MM.1S (cell line): ENCODE results near the gene CAPS.

Experiments
- DNase-seq: peaks from one replicate; pipeline ENCODE4 v3.0.0-alpha.2; 2015
- H2AFZ ChIP-seq: fragments of 300-600 bp; sonication (generic); 2 replicates; pipeline ENCODE4 v1.6.0; 2016; ENCODE audit warnings: antibody characterized with exemption, low read length
- H3F3A ChIP-seq: fragments of 300-600 bp; sonication (generic); 2 replicates; pipeline ENCODE4 v1.6.1; 2016; ENCODE audit warnings: mild to moderate bottlenecking, antibody characterized with exemption, low read length, moderate library complexity, mixed read lengths; ENCODE audit not compliant: insufficient read depth
- H3K27ac ChIP-seq: fragments of 300-600 bp; sonication (generic); 2 replicates; pipeline ENCODE4 v1.5.1; 2016; ENCODE audit warnings: mild to moderate bottlenecking, low read length
- H3K27me3 ChIP-seq: fragments of 300-600 bp; sonication (generic); replicated peaks from 2 replicates; pipeline ENCODE4 v1.6.0; 2016; ENCODE audit warnings: low read length; ENCODE audit not compliant: insufficient read depth
- H3K36me3 ChIP-seq: fragments of 300-600 bp; sonication (generic); replicated peaks from 2 replicates; pipeline ENCODE4 v1.6.1; 2016; ENCODE audit warnings: mild to moderate bottlenecking, low read length, mixed read lengths; ENCODE audit not compliant: insufficient read depth
- H3K4me1 ChIP-seq: fragments of 300-600 bp; sonication (generic); 2 replicates; pipeline ENCODE4 v1.6.1; 2016; ENCODE audit warnings: low read length, mixed read lengths
- H3K4me2 ChIP-seq: fragments of 300-600 bp; sonication (generic); 2 replicates; pipeline ENCODE4 v1.6.0; 2016; ENCODE audit warnings: low read depth, low read length
- H3K4me3 ChIP-seq: fragments of 300-600 bp; sonication (generic); 2 replicates; pipeline ENCODE4 v1.5.1; 2016; ENCODE audit warnings: low read length, mixed read lengths
- H3K79me2 ChIP-seq: fragments of 300-600 bp; sonication (generic); 2 replicates; pipeline ENCODE4 v1.6.1; 2016; ENCODE audit warnings: mixed run types, low read length, mixed read lengths
- H3K9ac ChIP-seq: fragments of 300-600 bp; sonication (generic); 2 replicates; pipeline ENCODE4 v1.6.1; 2016; ENCODE audit warnings: low read length, mixed read lengths
- H3K9me2 ChIP-seq: fragments of 300-600 bp; sonication (generic); replicated peaks from 2 replicates; pipeline ENCODE4 v1.6.1; 2016; ENCODE audit warnings: mild to moderate bottlenecking, low read length, mixed read lengths; ENCODE audit not compliant: insufficient read depth
- H3K9me3 ChIP-seq: fragments of 300-600 bp; sonication (generic); replicated peaks from 2 replicates; pipeline ENCODE4 v1.6.1; 2016; ENCODE audit warnings: mild to moderate bottlenecking, low read length, mixed read lengths; ENCODE audit not compliant: insufficient read depth
- H4K20me1 ChIP-seq: fragments of 300-600 bp; sonication (generic); 2 replicates; pipeline ENCODE4 v1.6.1; 2016; ENCODE audit warnings: mild to moderate bottlenecking, low read length, moderate library complexity, mixed read lengths; ENCODE audit not compliant: insufficient read depth
- EZH2 ChIP-seq: fragments of 300-600 bp; sonication (generic); optimal IDR thresholded peaks from 2 replicates; pipeline ENCODE3; 2017; ENCODE audit warnings: low read depth, mild to moderate bottlenecking, antibody characterized with exemption, low read length, mixed read lengths
- EZH2phosphoT487 ChIP-seq: fragments of 300-600 bp; sonication (generic); IDR thresholded peaks from 2 replicates; pipeline ENCODE4 v1.6.1; 2018; ENCODE audit warnings: antibody characterized with exemption, low read length
- TF ChIP-seq, protein P1 (sequence below): fragments of 300-600 bp; sonication (generic); IDR thresholded peaks from 2 replicates; pipeline ENCODE4 v1.5.1; 2016; ENCODE audit warnings: antibody characterized with exemption, low read length, mixed read lengths

CAPS gene

DNA sequence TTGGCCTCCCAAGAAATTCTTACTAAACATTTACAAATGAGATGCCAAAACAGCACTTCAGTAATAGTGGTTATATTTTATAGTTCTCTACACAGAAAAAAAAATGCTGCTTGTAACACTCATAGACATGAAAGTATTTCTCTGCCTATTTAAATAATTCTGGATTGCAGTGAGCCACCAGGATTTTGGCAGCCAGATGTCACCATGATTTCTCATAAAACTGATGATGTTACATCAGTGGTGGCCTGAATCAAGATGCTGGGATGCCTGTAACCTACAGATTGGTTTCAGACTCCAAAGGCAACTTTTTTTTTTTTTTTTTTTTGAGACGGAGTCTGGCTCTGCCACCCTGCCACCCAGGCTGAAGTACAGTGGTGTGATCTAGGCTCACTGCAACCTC is 2.7 kb upstream of the CAPS start:
- DNase-seq, result no peak
- TF ChIP-seq EZH2, result no peak
- TF ChIP-seq, protein P1, sequence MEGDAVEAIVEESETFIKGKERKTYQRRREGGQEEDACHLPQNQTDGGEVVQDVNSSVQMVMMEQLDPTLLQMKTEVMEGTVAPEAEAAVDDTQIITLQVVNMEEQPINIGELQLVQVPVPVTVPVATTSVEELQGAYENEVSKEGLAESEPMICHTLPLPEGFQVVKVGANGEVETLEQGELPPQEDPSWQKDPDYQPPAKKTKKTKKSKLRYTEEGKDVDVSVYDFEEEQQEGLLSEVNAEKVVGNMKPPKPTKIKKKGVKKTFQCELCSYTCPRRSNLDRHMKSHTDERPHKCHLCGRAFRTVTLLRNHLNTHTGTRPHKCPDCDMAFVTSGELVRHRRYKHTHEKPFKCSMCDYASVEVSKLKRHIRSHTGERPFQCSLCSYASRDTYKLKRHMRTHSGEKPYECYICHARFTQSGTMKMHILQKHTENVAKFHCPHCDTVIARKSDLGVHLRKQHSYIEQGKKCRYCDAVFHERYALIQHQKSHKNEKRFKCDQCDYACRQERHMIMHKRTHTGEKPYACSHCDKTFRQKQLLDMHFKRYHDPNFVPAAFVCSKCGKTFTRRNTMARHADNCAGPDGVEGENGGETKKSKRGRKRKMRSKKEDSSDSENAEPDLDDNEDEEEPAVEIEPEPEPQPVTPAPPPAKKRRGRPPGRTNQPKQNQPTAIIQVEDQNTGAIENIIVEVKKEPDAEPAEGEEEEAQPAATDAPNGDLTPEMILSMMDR, result no peak
- TF ChIP-seq EZH2phosphoT487, result no peak
- H3K79me2 ChIP-seq, result 0 out of 2 replicates have a peak, but pooled peaks cover under 1% of the 10 kb centered on the region
- H3K9me3 ChIP-seq, result no peaks in the 10 kb centered on the region
- no peak overlapping the region for H3K4me3 ChIP-seq
- no peak overlapping the region for H3K4me2 ChIP-seq
- no peaks in the 10 kb centered on the region for H4K20me1 ChIP-seq
- H3K36me3 ChIP-seq, result no peaks in the 10 kb centered on the region; the same call in 1 of the 2 replicates
- no peak overlapping the region for H3K27ac ChIP-seq
- no peaks in the 10 kb centered on the region for H3K27me3 ChIP-seq
- H3F3A ChIP-seq, result no peaks in the 10 kb centered on the region
- H3K4me1 ChIP-seq, result no peaks in the 10 kb centered on the region
- H3K9ac ChIP-seq, result no peak overlapping the region
- no peaks in the 10 kb centered on the region for H3K9me2 ChIP-seq
- no peak overlapping the region for H2AFZ ChIP-seq

GRCh38 chr19:5914358-5914774 is 312 bp downstream of the CAPS start:
- Histone ChIP-seq H3K9me2 (no peaks in the 10 kb centered on the region), H3K36me3 (peaks cover 2% of the 10 kb centered on the region; the same call in 1 of the 2 replicates), H3K27ac (no peak overlapping the region), H3F3A (no peaks in the 10 kb centered on the region), H2AFZ (no peak overlapping the region), H3K4me3 (no peak overlapping the region), H3K27me3 (no peaks in the 10 kb centered on the region), H3K4me1 (no peaks in the 10 kb centered on the region), H3K9ac (no peak overlapping the region), H3K79me2 (no peaks in the 10 kb centered on the region), H4K20me1 (no peaks in the 10 kb centered on the region), H3K9me3 (no peaks in the 10 kb centered on the region), H3K4me2 (no peak overlapping the region)
- DNase-seq, result no peak
- TF ChIP-seq EZH2phosphoT487 (no peak), EZH2 (no peak)
- TF ChIP-seq, protein P1, result no peak

- Histone ChIP-seq H3K9ac (no peak overlapping the region), H4K20me1 (no peaks in the 10 kb centered on the region)
Measured at GRCh38 chr19:5914946-5915781, 1.1 kb downstream of the CAPS start.

More at GRCh38 chr19:5914946-5915781, 1.1 kb downstream of the CAPS start:
- Histone ChIP-seq H3K79me2 (no peaks in the 10 kb centered on the region), H2AFZ (no peak overlapping the region), H3F3A (no peaks in the 10 kb centered on the region), H3K4me2 (no peak overlapping the region), H3K4me3 (no peak overlapping the region), H3K27ac (no peak overlapping the region), H3K36me3 (peaks cover 4% of the 10 kb centered on the region; the same call in 1 of the 2 replicates), H3K9me2 (no peaks in the 10 kb centered on the region), H3K9me3 (no peaks in the 10 kb centered on the region), H3K4me1 (no peaks in the 10 kb centered on the region), H3K27me3 (no peaks in the 10 kb centered on the region)
- no peak for DNase-seq
- TF ChIP-seq, protein P1, result no peak
- TF ChIP-seq EZH2 (no peak), EZH2phosphoT487 (no peak)
